Mesendoderm (in vitro differentiated cells): ENCODE measurements around the gene MAD2L1.

Experiments used
- DNase-seq: peaks from one replicate; pipeline ENCODE4 v3.0.0; 2013
- H2AK5ac ChIP-seq: 2 replicates; pipeline ENCODE4 v1.6.1; 2013; ENCODE audit warnings: low read length, inconsistent platforms
- H2BK120ac ChIP-seq: 2 replicates; pipeline ENCODE4 v1.6.1; 2013; ENCODE audit warnings: low read depth, mild to moderate bottlenecking, low read length, moderate library complexity, mixed read lengths
- H2BK15ac ChIP-seq: replicated peaks from 2 replicates; pipeline ENCODE4 v1.6.1; 2013; ENCODE audit warnings: low read depth, mild to moderate bottlenecking, moderate library complexity
- H2BK5ac ChIP-seq: 2 replicates; pipeline ENCODE4 v1.6.1; 2013; ENCODE audit warnings: low read length, inconsistent platforms
- H3K18ac ChIP-seq: 2 replicates; pipeline ENCODE4 v1.6.1; 2013; ENCODE audit warnings: mild to moderate bottlenecking, low read length, mixed read lengths
- H3K23ac ChIP-seq: one replicate; pipeline ENCODE4 v1.6.1; 2013; ENCODE audit warnings: low read length
- H3K27ac ChIP-seq: 2 replicates; pipeline ENCODE4 v1.5.1; 2013; ENCODE audit warnings: low read depth, mild to moderate bottlenecking, inconsistent platforms, low read length, moderate library complexity
- H3K27me3 ChIP-seq: 2 replicates; pipeline ENCODE4 v1.6.1; 2013; ENCODE audit warnings: low read length, control low read depth, mild to moderate bottlenecking, inconsistent platforms; ENCODE audit not compliant: insufficient read depth, poor library complexity
- H3K36me3 ChIP-seq: 2 replicates; pipeline ENCODE4 v1.6.1; 2013; ENCODE audit warnings: low read length, inconsistent platforms; ENCODE audit not compliant: control insufficient read depth, insufficient read depth
- H3K4ac ChIP-seq: one replicate; pipeline ENCODE4 v1.6.1; 2013; ENCODE audit warnings: low read depth, mild to moderate bottlenecking, low read length, moderate library complexity
- H3K4me1 ChIP-seq: 2 replicates; pipeline ENCODE4 v1.6.1; 2013; ENCODE audit warnings: low read depth, low read length, inconsistent platforms; ENCODE audit not compliant: control insufficient read depth
- H3K4me2 ChIP-seq: 2 replicates; pipeline ENCODE4 v1.6.1; 2013; ENCODE audit warnings: low read length
- H3K4me3 ChIP-seq: 2 replicates; pipeline ENCODE4 v1.5.1; 2013; ENCODE audit warnings: mild to moderate bottlenecking, low read length
- H3K56ac ChIP-seq: one replicate; pipeline ENCODE4 v1.6.1; 2013; ENCODE audit warnings: low read length
- H3K79me1 ChIP-seq: 2 replicates; pipeline ENCODE4 v1.6.1; 2013; ENCODE audit warnings: low read length, inconsistent platforms
- H3K79me2 ChIP-seq: 2 replicates; pipeline ENCODE4 v1.6.1; 2013; ENCODE audit warnings: mild to moderate bottlenecking, low read length; ENCODE audit not compliant: control insufficient read depth, insufficient read depth
- H3K9ac ChIP-seq: 2 replicates; pipeline ENCODE4 v1.6.1; 2013; ENCODE audit warnings: low read length, inconsistent platforms
- H4K5ac ChIP-seq: one replicate; pipeline ENCODE4 v1.6.1; 2013; ENCODE audit warnings: low read length
- H4K8ac ChIP-seq: one replicate; pipeline ENCODE4 v1.6.1; 2013; ENCODE audit warnings: low read depth, mild to moderate bottlenecking, control low read depth, low read length, moderate library complexity
- WGBS: extraction: QIAGEN DNeasy Blood & Tissue Kit; methylation state at CpG from one replicate; pipeline ENCODE4 v1.1.7; 2013; ENCODE audit warnings: low lambda C conversion rate, missing lambda C conversion rate; ENCODE audit not compliant: insufficient coverage; ENCODE audit errors: extremely low coverage; 5-methylcytosine and 5-hydroxymethylcytosine counted together

MAD2L1 gene

DNA sequence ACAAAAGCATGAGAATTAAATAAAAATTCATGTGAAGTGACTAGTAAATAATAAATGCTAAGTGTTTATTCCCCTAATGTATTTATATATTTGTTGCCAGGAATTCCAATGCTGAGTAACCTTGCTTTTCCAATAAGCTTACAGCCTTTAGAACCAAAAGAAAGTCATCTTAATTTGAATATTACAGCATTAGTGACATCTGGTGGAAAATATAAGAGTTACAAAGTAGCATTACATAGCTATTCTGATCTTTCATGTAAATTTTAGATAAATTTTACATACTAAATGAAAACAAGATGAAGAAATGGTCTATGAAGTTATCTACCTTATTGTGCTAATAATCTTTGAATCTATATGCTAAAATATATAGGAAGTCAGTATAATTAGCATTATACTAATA, 10.4 kb downstream of the MAD2L1 start:
- no peak overlapping the region for H2BK5ac ChIP-seq
- no peak overlapping the region for H3K9ac ChIP-seq
- no peaks in the 10 kb centered on the region for H3K27me3 ChIP-seq
- no peak overlapping the region for H3K4me3 ChIP-seq
- no peak overlapping the region for H4K8ac ChIP-seq
- no peak overlapping the region for H3K23ac ChIP-seq
- no peaks in the 10 kb centered on the region for H3K4me1 ChIP-seq
- no peak for DNase-seq
- H3K18ac ChIP-seq, result no peak overlapping the region
- no peak overlapping the region for H4K5ac ChIP-seq
- H3K36me3 ChIP-seq, result no peaks in the 10 kb centered on the region
- no peak overlapping the region for H3K27ac ChIP-seq
- H3K79me1 ChIP-seq, result no peaks in the 10 kb centered on the region
- H2AK5ac ChIP-seq, result no peak overlapping the region
- H2BK120ac ChIP-seq, result no peak overlapping the region
- no peak overlapping the region for H2BK15ac ChIP-seq
- no peaks in the 10 kb centered on the region for H3K79me2 ChIP-seq
- H3K4ac ChIP-seq, result no peak overlapping the region
- H3K56ac ChIP-seq, result no peak overlapping the region
- no peak overlapping the region for H3K4me2 ChIP-seq

DNA sequence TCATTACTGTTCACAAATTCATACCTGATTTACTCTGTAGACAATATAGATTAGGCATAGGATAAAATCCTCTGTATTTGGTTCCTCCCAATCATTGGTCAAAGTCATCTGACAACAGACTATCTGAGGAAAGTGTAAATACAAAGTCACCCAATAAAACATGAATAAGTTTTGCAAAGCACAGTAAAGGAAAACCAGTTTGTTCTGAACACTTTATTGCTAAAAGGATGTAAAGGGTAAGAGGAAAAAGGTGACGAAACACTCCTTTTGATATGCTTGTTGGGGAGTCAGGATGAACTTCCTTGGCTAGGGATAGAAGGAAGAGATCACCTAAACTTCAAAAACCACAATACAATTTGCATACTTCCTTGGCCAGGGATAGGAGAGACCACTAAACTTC, 10.9 kb downstream of the MAD2L1 start:
- H3K4ac ChIP-seq, result no peak overlapping the region

DNA sequence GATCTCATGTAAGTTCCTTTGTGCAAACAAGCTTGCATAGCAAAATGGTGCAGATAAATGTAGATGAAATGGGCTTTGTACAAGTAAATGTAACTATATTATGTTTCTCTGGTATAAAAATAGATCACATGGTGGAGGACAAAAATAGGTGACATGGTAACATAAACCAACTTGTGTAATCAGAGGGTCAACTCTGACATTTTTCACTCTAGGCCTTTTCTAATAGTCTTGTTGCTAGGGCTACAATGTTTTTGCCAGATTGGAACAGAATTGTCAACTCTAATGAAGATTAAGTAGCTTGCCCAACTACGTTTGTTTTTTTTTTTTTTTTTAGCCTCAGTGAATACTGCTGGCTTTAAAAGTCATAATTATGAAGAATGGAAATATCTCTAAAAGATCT, 11.5 kb downstream of the MAD2L1 start:
- no peak overlapping the region for H3K18ac ChIP-seq

More for the DNA sequence above, 10.9 kb downstream of the MAD2L1 start:
- Histone ChIP-seq H3K27ac (no peak overlapping the region), H3K27me3 (no peaks in the 10 kb centered on the region), H3K23ac (no peak overlapping the region), H2BK15ac (no peak overlapping the region), H2AK5ac (no peak overlapping the region), H4K8ac (no peak overlapping the region), H3K56ac (no peak overlapping the region), H2BK120ac (no peak overlapping the region), H3K9ac (no peak overlapping the region), H4K5ac (no peak overlapping the region), H3K18ac (no peak overlapping the region), H3K4me2 (no peak overlapping the region), H2BK5ac (no peak overlapping the region), H3K36me3 (no peaks in the 10 kb centered on the region), H3K79me1 (no peaks in the 10 kb centered on the region), H3K79me2 (no peaks in the 10 kb centered on the region), H3K4me3 (no peak overlapping the region), H3K4me1 (no peaks in the 10 kb centered on the region)
- no peak for DNase-seq
- no CpG with 5 or more reads among the region's 1 CpG for WGBS

DNA sequence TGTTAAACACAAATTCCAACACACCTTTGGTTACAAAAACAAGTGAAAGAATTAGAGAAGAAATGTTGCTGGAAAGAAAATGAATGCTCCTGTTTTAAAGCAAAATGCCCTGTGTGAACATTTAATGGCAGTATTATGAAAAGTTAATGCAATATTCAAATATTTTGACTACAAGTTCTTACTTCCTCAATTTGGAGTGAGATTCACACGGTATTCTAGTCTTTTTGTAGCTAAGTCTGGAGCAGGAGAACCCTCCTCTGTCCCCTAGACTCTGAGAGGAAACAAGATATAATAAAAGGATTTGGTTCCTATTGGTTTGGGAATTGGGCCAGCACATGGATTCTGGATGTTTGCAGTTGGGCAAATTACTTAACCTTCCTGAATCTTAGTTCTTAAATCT, 12.7 kb downstream of the MAD2L1 start:
- no peak overlapping the region for H2BK15ac ChIP-seq
- no peaks in the 10 kb centered on the region for H3K4me1 ChIP-seq
- H3K79me1 ChIP-seq, result no peaks in the 10 kb centered on the region
- no peak overlapping the region for H3K4ac ChIP-seq
- no peaks in the 10 kb centered on the region for H3K79me2 ChIP-seq
- no peak for DNase-seq
- no peak overlapping the region for H3K27ac ChIP-seq
- no peak overlapping the region for H3K4me3 ChIP-seq
- no peaks in the 10 kb centered on the region for H3K27me3 ChIP-seq
- H3K4me2 ChIP-seq, result no peak overlapping the region
- no peak overlapping the region for H3K23ac ChIP-seq
- H2BK120ac ChIP-seq, result no peak overlapping the region
- no peak overlapping the region for H3K18ac ChIP-seq
- no peaks in the 10 kb centered on the region for H3K36me3 ChIP-seq
- no peak overlapping the region for H3K56ac ChIP-seq
- no peak overlapping the region for H4K8ac ChIP-seq
- no peak overlapping the region for H2BK5ac ChIP-seq
- no peak overlapping the region for H3K9ac ChIP-seq
- no CpG with 5 or more reads among the region's 1 CpG for WGBS
- no peak overlapping the region for H4K5ac ChIP-seq
- no peak overlapping the region for H2AK5ac ChIP-seq

More for the DNA sequence above, 11.5 kb downstream of the MAD2L1 start:
- no peaks in the 10 kb centered on the region for H3K36me3 ChIP-seq
- no peaks in the 10 kb centered on the region for H3K27me3 ChIP-seq
- DNase-seq, result no peak
- no peaks in the 10 kb centered on the region for H3K4me1 ChIP-seq
- no CpG with 5 or more reads among the region's 1 CpG for WGBS
- no peak overlapping the region for H3K9ac ChIP-seq
- H4K8ac ChIP-seq, result no peak overlapping the region
- H3K4me2 ChIP-seq, result no peak overlapping the region
- no peak overlapping the region for H2BK120ac ChIP-seq
- H3K27ac ChIP-seq, result no peak overlapping the region
- no peak overlapping the region for H3K4ac ChIP-seq
- H3K4me3 ChIP-seq, result no peak overlapping the region
- no peaks in the 10 kb centered on the region for H3K79me1 ChIP-seq
- no peak overlapping the region for H3K56ac ChIP-seq
- H3K79me2 ChIP-seq, result no peaks in the 10 kb centered on the region
- H2BK5ac ChIP-seq, result no peak overlapping the region
- no peak overlapping the region for H2AK5ac ChIP-seq
- H2BK15ac ChIP-seq, result no peak overlapping the region
- no peak overlapping the region for H4K5ac ChIP-seq
- H3K23ac ChIP-seq, result no peak overlapping the region

DNA sequence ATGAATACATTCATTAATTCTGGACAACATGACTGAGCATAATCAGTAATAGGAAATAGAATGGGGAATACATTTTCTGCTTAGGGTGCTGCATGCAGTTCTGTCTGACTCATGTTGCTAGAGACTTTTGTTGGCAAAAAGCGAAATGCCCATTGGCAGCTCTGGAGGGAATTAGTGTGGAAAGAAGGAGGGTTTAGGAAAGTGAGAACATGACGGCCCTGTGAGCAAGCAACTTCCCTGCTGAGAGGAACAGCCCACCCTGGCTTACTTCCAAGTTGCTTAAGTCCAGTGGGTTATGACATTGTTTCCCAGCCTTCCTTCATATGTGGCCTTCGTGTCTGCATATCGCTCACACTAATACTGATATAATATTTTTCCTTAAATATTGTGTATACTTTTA, 13.8 kb downstream of the MAD2L1 start:
- DNase-seq, result no peak

DNA sequence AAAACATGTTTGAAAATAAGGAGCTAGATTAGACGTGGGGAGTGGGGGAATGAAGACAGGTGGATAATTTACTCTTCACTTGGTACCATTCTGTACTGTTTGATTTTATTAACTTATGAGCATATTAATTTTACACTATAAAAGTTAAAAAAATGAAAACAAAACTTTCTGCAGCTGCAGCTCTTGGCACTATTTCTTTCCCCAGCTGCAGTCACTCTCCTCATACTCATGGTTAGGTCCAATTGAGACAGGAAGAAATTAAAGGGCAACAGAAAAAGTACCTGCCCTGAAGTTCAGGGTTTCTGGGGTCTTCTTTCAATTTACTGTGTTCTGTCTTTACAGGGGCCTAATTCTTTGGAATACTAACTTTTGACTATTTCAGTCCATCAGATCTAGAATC, 15.4 kb downstream of the MAD2L1 start:
- Histone ChIP-seq H2BK5ac (no peak overlapping the region), H3K27me3 (no peaks in the 10 kb centered on the region), H3K36me3 (no peaks in the 10 kb centered on the region), H3K4ac (no peak overlapping the region), H4K5ac (no peak overlapping the region), H3K23ac (no peak overlapping the region), H3K79me2 (no peaks in the 10 kb centered on the region), H3K4me1 (no peaks in the 10 kb centered on the region), H3K4me3 (no peak overlapping the region), H3K27ac (no peak overlapping the region), H3K56ac (no peak overlapping the region), H2BK120ac (no peak overlapping the region), H3K9ac (no peak overlapping the region), H3K79me1 (no peaks in the 10 kb centered on the region), H2BK15ac (no peak overlapping the region), H3K4me2 (no peak overlapping the region), H4K8ac (no peak overlapping the region), H3K18ac (no peak overlapping the region), H2AK5ac (no peak overlapping the region)
- WGBS, result no CpG with 5 or more reads among the region's 1 CpG
- no peak for DNase-seq

More for the DNA sequence above, 13.8 kb downstream of the MAD2L1 start:
- no peak overlapping the region for H3K27ac ChIP-seq
- no peak overlapping the region for H2BK120ac ChIP-seq
- no peak overlapping the region for H3K9ac ChIP-seq
- no peak overlapping the region for H4K8ac ChIP-seq
- H3K4me3 ChIP-seq, result no peak overlapping the region
- no peaks in the 10 kb centered on the region for H3K27me3 ChIP-seq
- H3K4me2 ChIP-seq, result no peak overlapping the region
- H3K4ac ChIP-seq, result no peak overlapping the region
- no peak overlapping the region for H3K23ac ChIP-seq
- no peak overlapping the region for H4K5ac ChIP-seq
- H3K79me2 ChIP-seq, result no peaks in the 10 kb centered on the region
- H2BK5ac ChIP-seq, result no peak overlapping the region
- no peak overlapping the region for H2AK5ac ChIP-seq
- no peaks in the 10 kb centered on the region for H3K4me1 ChIP-seq
- H3K18ac ChIP-seq, result no peak overlapping the region
- no CpG with 5 or more reads among the region's 4 CpGs for WGBS
- H2BK15ac ChIP-seq, result no peak overlapping the region
- no peaks in the 10 kb centered on the region for H3K79me1 ChIP-seq
- H3K56ac ChIP-seq, result no peak overlapping the region
- H3K36me3 ChIP-seq, result no peaks in the 10 kb centered on the region
